ENCODE measurements around the gene SHANK1.
"Not testable (repeated sequence)": the region's sequence is repeated elsewhere in the genome, so short reads cannot be mapped to it uniquely, and the experiment has no call there.

Gene SHANK1

DNA sequence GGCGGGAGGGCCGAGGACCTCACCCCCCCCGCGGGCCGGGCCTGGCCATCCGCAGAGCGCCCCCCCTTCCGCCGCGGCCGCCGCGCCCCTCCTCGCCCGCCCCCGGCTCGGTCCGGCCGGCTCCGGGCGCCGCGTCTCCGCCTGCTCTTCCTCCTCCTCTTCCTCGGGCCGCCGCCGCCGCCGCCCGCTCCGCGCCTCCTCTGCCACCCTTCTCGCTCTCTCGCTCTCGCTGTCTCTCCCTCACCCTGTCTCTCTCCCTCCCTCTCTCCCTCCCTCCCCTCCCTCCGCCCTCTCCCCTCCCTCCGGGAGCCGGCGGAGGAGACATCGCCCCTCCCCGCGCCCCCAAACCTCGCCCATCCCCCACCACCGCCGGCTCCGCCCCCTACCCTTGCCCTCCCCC is at the start of gene SHANK1:
Gene SHANK1, minus strand, starts transcription at position 237 of the 400 bp plus-strand sequence. CDS start 2,883 bp downstream, outside the sequence.
- DNase-seq: no peak

GRCh38 chr19:50768277-50768676 is 48.7 kb upstream of the SHANK1 start:
- DNase-seq: no peak

DNA sequence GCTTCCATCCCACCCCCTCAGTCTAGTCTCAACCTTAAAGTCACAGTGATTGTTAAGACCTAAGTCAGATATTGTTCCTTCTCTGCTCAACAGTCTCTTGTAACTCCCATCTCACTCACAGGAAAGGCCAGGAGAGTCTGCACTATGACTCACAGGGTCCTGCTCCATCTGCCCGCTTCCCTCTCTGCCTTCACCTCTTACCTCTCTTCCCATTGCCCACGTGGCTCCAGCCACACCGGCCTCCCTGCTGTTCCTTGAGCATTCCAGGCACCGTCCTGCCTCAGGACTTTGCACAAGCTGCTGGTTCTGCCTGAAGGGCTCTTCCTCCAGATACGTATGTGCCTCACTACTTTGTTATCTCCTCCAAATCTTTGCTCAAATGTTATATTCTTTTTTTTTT is 47.7 kb upstream of the SHANK1 start:
- DNase-seq: not testable (repeated sequence)

DNA sequence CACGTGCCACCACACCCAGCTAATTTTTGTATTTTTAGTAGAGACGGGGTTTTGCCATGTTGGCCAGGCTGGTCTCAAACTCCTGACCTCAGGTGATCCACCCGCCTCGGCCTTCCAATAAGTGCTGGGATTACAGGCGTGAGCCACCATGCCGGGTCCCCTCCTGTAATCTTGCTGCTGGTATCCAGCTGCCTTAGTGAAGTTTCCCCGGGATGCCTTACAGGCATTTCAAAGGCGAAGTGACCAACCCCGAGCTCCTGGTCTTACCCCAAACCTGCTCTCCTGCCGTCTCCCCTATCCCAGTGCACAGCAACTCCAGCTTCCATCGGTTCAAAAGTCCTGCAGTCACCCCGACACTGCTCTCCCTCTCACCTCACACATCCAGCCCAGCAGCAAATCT is 47.1 kb upstream of the SHANK1 start:
- not testable (repeated sequence) for DNase-seq

DNA sequence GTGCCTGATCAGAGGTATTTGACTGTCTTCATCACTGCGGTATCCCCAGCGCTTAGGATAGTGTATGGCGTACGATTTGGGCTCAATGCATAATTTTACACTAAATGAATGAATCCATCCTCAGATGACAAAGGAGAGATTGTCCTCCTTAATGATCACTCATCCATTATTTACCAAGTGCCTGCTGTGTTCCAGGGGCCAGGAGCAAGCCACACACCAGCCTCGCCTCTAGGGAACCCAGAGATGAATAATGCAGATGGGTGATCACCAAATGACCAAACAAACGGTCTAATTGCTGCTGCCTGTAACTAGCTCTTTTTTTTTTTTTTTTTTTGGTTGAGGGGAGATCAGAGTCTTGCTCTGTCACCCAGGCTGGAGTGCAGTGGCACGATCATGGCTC is 44.8 kb upstream of the SHANK1 start:
- DNase-seq: no peak

- DNase-seq: not testable (repeated sequence)
Measured at GRCh38 chr19:50763521-50763920, 43.9 kb upstream of the SHANK1 start.

GRCh38 chr19:50761501-50761900 is 41.9 kb upstream of the SHANK1 start:
- DNase-seq: not testable (repeated sequence)

DNA sequence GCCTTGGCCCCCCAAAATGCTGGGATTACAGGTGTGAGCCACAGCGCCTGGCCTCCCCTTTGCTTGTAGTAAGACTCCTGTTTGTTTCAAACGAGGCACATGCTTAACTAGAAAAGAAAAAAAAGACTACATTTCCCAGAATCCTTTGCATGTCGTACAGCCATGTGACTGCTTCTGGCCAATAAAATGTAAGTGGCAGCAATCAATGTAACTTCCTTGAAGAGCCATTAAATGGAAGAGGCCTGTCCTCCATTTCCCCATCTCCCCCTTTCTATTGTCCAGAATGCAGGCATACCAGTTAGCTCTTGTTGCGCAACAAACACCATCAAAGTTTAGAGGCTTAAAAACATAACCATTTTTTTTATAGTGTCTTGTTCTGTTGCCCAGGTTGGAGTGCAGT is 40.3 kb upstream of the SHANK1 start:
- DNase-seq: peak; percentile 5

- not testable (repeated sequence) for DNase-seq
Measured at GRCh38 chr19:50759076-50759475, 39.5 kb upstream of the SHANK1 start.

DNA sequence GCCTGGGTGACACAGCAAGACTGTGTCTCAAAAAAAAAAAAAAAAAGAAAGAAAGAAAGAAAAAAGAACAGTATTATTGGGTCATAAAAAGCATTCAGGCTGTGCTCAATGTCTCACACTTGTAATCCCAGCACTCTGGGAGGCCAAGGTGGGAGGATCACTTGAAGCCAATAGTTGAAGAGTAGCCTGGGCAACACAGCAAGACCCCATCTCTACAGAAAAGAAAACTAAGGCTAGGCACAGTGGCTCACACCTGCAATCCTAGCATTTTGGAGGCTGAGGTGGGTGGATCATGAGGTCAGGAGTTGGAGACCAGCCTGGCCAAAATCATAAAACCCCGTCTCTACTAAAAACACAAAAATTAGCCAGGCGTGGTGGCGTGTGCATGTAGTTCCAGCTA is 38.0 kb upstream of the SHANK1 start:
- not testable (repeated sequence) for DNase-seq

GRCh38 chr19:50756244-50756643 is 36.6 kb upstream of the SHANK1 start:
- not testable (repeated sequence) for DNase-seq

DNA sequence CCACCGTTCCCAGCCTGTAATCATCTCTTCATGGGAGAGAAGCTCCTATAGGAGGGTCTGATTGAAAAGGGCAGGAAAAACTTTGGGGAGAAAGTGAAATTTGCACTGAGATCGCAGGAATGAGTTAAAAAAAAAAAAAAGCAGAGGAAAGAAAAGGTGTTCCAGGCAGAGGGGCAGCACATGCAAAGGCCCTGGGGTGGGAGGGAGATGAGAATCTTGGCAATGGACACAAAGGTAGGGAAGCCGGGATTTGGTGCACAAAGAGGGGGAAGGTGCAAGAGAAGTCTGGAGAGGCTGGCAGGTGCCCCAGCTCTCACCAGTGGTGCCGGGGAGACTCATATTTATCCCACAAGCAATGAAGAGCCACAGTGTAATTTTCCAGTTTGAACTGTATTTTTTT is 34.3 kb upstream of the SHANK1 start:
- DNase-seq: no peak

DNA sequence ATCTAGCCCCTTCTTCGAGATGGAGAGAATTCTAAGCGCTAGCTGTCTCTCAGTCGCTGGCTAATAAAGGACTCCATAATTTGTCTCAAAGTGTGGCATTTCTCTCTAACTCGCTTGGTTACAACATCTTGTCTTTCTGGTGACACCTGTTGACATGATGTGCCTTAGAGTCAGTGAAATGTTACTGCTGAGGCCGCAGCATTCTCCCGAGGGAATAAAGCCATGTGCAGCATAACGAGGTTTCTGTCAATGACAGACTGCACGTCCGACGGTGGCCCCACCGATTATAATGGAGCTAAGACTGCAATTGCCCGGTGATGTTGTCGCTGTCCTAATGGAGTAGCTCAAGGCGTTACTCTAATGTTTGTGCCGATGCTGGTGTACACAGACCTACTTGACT is 30.4 kb upstream of the SHANK1 start:
- no peak for DNase-seq

- DNase-seq: no peak
Measured at GRCh38 chr19:50749490-50749889, 29.9 kb upstream of the SHANK1 start.

- DNase-seq: not testable (repeated sequence)
Measured at GRCh38 chr19:50747141-50747540, 27.5 kb upstream of the SHANK1 start.

DNA sequence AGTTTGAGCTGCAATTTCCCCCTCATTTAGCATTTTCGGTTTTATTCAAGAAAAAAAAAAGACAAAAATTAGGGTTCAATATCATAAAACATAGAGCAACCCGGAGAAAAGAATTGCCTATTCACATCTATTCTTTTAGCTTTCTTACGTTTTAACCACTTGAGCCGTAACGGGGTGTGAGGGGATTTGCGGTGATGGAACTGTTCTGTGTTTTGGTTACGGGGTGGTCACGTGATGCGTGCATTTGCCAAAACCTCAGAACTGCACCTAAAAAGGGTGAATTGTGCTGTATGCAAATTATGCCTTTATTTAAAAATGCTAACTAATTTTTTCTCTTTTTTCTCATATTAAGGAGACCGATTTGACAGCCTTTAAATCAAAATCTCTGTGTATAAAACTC is 25.6 kb upstream of the SHANK1 start:
- DNase-seq: no peak

GRCh38 chr19:50743537-50743936 is 23.9 kb upstream of the SHANK1 start:
- DNase-seq: no peak

GRCh38 chr19:50741179-50741933 is 21.8 kb upstream of the SHANK1 start:
- no peak for DNase-seq

DNA sequence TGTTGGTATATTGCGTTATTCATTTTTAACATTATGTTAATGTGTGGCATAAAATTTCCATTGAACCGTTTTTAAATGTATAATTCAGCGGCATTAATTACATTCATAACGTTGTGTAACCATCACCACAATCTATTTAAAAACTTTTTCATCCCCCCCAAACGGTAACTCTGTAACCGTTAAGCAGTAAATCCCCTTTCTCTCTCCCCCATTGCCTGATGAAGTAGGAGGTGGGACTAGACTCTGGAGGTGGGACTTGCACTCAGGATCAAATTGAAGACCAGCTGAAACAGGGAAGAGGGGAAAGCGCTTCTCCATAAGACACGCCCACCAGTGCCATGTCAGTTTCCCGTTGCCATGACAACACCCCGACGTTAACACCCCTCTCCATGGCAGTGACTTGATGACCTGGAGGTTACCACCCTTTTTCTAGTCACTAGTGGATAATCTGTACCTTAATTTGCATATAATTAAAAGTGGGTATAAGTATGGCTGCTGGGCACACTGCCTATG is 20.4 kb upstream of the SHANK1 start:
- no peak for DNase-seq

DNA sequence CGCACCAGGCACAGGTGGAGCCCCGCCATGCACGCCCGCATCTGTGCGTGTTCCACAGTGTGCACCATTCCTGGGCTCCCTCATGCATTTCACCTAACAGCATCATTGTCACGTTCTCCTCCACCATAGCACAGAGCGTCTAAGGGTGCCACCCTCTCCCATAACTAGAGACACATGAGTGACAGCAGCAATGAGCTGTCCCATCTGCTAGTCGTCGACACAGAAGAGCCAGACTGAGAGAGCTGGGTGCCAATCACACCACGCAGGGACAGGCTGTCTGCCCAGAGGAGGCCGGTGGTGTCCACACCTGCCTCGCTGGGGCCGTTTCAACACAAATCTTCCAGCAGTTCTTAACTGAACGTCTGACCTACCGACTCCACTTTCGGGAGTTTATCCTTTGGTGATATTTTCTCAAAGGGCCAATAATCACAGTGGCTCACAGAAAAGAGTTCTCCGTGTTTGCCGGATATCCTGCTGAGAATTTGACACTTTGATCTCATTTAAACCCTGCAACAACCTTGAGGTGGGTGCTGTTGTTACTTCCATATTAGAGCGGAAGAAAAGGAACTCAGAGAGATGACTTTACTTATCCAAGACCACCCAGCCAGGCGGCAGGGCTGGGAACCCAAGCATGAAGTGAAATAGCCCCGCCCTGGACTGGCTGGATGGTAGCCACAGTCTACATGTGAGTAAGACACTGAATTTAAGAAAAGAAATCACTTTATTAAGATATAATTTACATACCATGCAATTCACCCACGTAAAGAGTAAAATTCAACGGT is 19.7 kb upstream of the SHANK1 start:
- DNase-seq: no peak

DNA sequence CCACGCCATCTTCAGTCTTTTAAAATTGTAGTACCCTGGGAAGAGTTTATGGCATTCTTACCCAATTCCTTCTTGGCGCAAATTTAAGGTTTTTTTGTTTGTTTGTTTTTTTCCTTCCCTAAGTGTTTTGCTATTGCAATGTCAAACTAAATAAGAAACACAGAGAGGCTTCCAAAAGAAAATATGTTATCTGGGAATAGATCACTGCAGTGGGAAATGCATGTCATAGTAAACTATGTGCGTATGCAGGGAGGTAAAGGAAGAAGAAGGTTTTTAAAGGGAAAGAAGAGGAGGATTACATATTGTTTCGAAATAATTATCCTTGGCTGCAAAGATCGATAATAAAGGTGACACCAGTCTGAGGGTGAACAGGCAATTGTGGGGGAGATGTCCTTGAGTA is 16.7 kb upstream of the SHANK1 start:
- DNase-seq: no peak

DNA sequence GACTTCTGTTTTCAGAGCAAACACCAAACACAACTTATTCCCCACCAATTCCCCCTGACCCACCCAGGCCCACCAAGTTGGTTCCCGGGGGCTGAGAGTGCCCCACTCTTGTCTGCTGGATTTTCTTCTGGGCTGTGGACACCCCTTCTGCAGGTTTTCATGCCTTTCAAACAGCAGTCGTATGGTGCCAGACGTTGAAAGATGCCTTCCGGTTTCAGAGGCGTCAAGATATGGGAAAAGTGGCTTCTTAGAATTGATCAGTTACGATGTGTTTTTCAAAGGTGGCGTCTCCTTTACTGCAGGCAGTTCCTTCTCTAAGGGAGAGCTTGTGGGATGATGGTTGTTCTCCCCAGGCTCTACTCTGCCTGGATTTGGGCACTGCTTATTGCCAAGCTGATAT is 16.3 kb upstream of the SHANK1 start:
- no peak for DNase-seq

DNA sequence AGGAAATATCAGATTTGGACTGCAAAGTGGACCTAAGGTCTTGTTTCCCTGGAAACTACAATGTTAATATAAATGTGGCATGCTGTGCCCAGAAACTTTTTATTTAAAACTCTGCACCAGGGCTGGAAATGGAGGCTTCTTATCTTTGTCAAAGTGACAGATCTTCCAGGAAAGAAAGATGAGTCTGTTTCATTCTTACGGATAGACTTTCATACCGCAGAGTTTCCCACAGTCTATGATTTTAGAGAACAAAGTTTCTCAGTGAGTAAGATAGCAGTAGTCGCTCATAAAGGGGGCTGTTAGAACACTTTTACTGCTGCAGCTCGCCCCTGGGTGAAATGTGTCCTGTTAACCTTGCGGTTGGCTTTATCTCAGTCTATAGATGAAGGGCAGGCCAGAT is 10.3 kb upstream of the SHANK1 start:
- DNase-seq: no peak
